Transverse colon (tissue), 4 donors: ENCODE results near the gene PYGL. TPM values are rescaled to one million over a fixed set of nuclear protein-coding genes. Genes with fewer than 3 reads are reported as not detected.
"Not testable (repeated sequence)": the region's sequence is repeated elsewhere in the genome, so short reads cannot be mapped to it uniquely, and the experiment has no call there.

Experiments
- DNase-seq: peaks from one replicate; pipeline ENCODE4 v3.0.0-alpha.2; 2019
- H3K27ac ChIP-seq, 4 donors: fragments of 200-600 bp; sonication (generic); 2 replicates each; pipeline ENCODE4 v1.5.1; 2016 to 2018; ENCODE audit warnings: inconsistent platforms in 4 of 4
- H3K27me3 ChIP-seq: fragments of 200-600 bp; sonication (generic); 2 replicates; pipeline ENCODE4 v1.5.1; 2017; ENCODE audit warnings: inconsistent platforms
- H3K36me3 ChIP-seq, 4 donors: fragments of 200-600 bp; sonication (generic); 2 replicates each; pipeline ENCODE4 v1.5.1; 2017 to 2019; ENCODE audit warnings: inconsistent platforms in 4 of 4
- H3K4me1 ChIP-seq, 4 donors: fragments of 200-600 bp; sonication (generic); 2 replicates each; pipeline ENCODE4 v1.5.1; 2017 to 2020; ENCODE audit warnings: inconsistent platforms in 4 of 4
- H3K4me3 ChIP-seq, 4 donors: fragments of 200-600 bp; sonication (generic); 1 replicate in 1 of 4; 2 replicates in 3 of 4; pipeline versions ENCODE4 v1.5.1 to v1.6.1; 2017 to 2019; ENCODE audit warnings: inconsistent platforms in 4 of 4
- H3K9me3 ChIP-seq, 2 donors: fragments of 200-600 bp; sonication (generic); 2 replicates each; pipeline ENCODE4 v1.5.1; 2017 to 2019; ENCODE audit warnings: inconsistent platforms in 2 of 2
- EP300 ChIP-seq: sonication (generic); formaldehyde crosslinking; IDR thresholded peaks from one replicate; pipeline ENCODE4 v1.6.1; 2017; ENCODE audit warnings: antibody characterized with exemption, low read depth
- POLR2A ChIP-seq: fragments of 450-650 bp; IDR thresholded peaks from one replicate; pipeline ENCODE4 v1.6.1; 2016; ENCODE audit warnings: antibody characterized with exemption, mild to moderate bottlenecking, moderate library complexity
- POLR2AphosphoS5 ChIP-seq, 3 donors: sonication (generic); formaldehyde crosslinking; IDR thresholded peaks; one replicate each; pipeline ENCODE4 v1.6.1; 2016; ENCODE audit warnings: antibody characterized with exemption in 3 of 3
- WGBS, 2 donors: methylation state at CpG; one replicate each; pipeline ENCODE4 v1.1.5; 2018; ENCODE audit warnings: low coverage in 1 of 2; 5-methylcytosine and 5-hydroxymethylcytosine counted together
- in situ Hi-C, 4 donors: fragments of 200-750 bp; cut with MboI; loops; one replicate each; pipeline versions ENCODE4 v1.15.0 to v1.15.1; 2017; ENCODE audit warnings: low sequenced_read_pairs in 3 of 4, low pct_ligation_motif_present in 1 of 4, low pct_unique_long_range_greater_than_20kb in 1 of 4
- intact Hi-C: fragments of 100-400 bp; cut with DNase I; formaldehyde crosslinking; loops from one replicate; pipeline ENCODE4 v1.15.1; 2023; ENCODE audit warnings: low total_unique reads
- total RNA-seq, 4 donors: library from RNA; depleted of rRNA; stranded (reverse); fragments of >200 nt; gene quantifications; one replicate each; pipeline ENCODE4 v1.1.0, GENCODE V29; 2016
- TF ChIP-seq, protein P1 (sequence below), 5 experiments: fragments of 200-600 bp in 3 of 5; fragments of 450-650 bp in 2 of 5; sonication (generic) in 3 of 5; IDR thresholded peaks; 1 replicate in 2 of 5; 2 replicates in 3 of 5; pipeline ENCODE4 v1.5.1; 2016 to 2017; ENCODE audit warnings: antibody characterized with exemption in 5 of 5, inconsistent platforms in 3 of 5, mild to moderate bottlenecking in 2 of 5, moderate library complexity in 1 of 5

The PYGL gene
- total RNA-seq, 4 donors from 2014 or later: 10.8 to 51.8 (median 26.0) TPM

DNA sequence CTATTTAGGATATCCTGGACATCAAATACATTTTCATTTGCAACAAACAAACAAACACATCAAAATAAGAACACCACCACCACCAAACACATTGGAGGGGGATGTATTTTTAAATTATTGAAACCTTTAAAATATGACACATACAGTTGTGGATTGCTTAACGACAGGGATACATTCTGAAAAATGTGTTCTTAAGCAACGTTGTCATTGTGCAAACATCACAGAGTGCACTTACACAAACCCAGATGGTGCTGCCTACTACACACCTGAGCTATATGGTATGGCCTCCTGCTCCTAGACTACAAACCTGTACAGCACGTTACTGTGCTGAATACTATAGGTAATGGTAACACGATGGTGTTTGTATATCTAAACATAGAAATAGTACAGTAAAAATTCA, 19.4 kb downstream of the PYGL start:
- Histone ChIP-seq H3K4me1 (no peaks in the 10 kb centered on the region), H3K27ac (no peak overlapping the region), H3K27me3 (no peaks in the 10 kb centered on the region), H3K4me3 (no peak overlapping the region), H3K36me3 (no peaks in the 10 kb centered on the region), H3K9me3 (no peaks in the 10 kb centered on the region)
- TF ChIP-seq POLR2AphosphoS5 (IDR thresholded peaks at IDR 0.05) (no peak), EP300 (no peak), POLR2A (no peak)
- TF ChIP-seq, protein P1, sequence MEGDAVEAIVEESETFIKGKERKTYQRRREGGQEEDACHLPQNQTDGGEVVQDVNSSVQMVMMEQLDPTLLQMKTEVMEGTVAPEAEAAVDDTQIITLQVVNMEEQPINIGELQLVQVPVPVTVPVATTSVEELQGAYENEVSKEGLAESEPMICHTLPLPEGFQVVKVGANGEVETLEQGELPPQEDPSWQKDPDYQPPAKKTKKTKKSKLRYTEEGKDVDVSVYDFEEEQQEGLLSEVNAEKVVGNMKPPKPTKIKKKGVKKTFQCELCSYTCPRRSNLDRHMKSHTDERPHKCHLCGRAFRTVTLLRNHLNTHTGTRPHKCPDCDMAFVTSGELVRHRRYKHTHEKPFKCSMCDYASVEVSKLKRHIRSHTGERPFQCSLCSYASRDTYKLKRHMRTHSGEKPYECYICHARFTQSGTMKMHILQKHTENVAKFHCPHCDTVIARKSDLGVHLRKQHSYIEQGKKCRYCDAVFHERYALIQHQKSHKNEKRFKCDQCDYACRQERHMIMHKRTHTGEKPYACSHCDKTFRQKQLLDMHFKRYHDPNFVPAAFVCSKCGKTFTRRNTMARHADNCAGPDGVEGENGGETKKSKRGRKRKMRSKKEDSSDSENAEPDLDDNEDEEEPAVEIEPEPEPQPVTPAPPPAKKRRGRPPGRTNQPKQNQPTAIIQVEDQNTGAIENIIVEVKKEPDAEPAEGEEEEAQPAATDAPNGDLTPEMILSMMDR (IDR thresholded peaks at IDR 0.05): no peak
- DNase-seq: no peak
- 72 to 74% methylated on average over 3 to 4 of the region's 4 CpGs for WGBS, 2 donors
- intact Hi-C loops: loop anchor here (5.0 kb wide), 1 partner anchor 1088 kb away; no protein-coding TSS in a partner anchor
- in situ Hi-C loops: no loop called here

DNA sequence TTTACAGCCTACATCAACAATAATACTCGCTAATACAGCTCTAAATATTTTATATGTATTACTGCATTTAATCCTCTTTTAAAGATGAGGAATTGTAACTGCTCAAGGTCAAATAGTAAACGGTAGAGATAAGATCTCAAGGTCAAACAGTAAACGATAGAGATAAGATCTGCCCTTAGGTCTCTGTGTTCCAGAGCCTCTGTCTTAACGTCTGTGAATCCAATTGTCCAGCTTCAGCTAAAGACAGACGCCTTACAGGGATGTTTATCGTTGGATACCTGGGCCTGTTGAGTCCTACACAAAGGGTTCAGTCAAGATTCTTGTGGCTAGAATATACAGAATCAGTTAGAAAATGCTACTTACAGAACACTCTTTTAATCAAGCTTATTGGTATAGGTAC, 20.0 kb downstream of the PYGL start:
- H3K4me3 ChIP-seq: no peak overlapping the region
- DNase-seq: no peak
- WGBS, 2 donors: 59 to 88% methylated on average over 1 to 6 of the region's 6 CpGs
- intact Hi-C loops (loop anchor here (5.0 kb wide), 1 partner anchor 1087 kb away; no protein-coding TSS in a partner anchor), in situ Hi-C loops (no loop called here)
- no peak overlapping the region for H3K27ac ChIP-seq
- no peaks in the 10 kb centered on the region for H3K4me1 ChIP-seq
- no peaks in the 10 kb centered on the region for H3K9me3 ChIP-seq
- no peaks in the 10 kb centered on the region for H3K27me3 ChIP-seq
- H3K36me3 ChIP-seq: no peaks in the 10 kb centered on the region
- TF ChIP-seq EP300: no peak
- no peak for TF ChIP-seq POLR2A

DNA sequence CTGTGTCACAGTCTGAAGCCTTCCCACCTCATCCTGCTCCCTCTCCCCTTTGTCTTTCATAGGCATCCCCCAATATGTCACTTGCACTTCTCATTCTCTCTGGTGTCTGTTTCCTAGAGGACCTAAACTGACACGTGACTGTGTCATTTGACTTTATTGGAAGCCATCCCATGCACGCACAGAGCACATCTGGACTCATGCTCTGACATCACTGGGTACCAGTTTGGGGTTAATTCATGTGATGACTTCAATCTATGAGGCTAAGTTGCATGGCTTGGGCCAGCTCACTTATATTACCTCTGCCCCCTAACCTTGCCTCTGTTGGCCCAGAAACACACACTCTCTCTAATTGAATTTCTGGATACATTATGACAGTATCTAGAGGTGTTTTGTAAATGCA, 21.5 kb downstream of the PYGL start:
- in situ Hi-C loops (no loop called here), intact Hi-C loops (loop anchor here (5.0 kb wide), 1 partner anchor 1086 kb away; no protein-coding TSS in a partner anchor)
- TF ChIP-seq POLR2AphosphoS5 (IDR thresholded peaks at IDR 0.05) (no peak), POLR2A (no peak)
- H3K36me3 ChIP-seq: peaks cover 0 to 9% (median 0%) of the 10 kb centered on the region in 4 donors
- H3K4me1 ChIP-seq: no peaks in the 10 kb centered on the region
- no peaks in the 10 kb centered on the region for H3K27me3 ChIP-seq
- H3K27ac ChIP-seq: no peak overlapping the region
- H3K9me3 ChIP-seq: no peaks in the 10 kb centered on the region
- DNase-seq: no peak
- WGBS, 2 donors: 88% methylated on average over 2 of the region's 2 CpGs; no CpG with 5 or more reads in 1 of the 2 donors
- H3K4me3 ChIP-seq: no peak overlapping the region

DNA sequence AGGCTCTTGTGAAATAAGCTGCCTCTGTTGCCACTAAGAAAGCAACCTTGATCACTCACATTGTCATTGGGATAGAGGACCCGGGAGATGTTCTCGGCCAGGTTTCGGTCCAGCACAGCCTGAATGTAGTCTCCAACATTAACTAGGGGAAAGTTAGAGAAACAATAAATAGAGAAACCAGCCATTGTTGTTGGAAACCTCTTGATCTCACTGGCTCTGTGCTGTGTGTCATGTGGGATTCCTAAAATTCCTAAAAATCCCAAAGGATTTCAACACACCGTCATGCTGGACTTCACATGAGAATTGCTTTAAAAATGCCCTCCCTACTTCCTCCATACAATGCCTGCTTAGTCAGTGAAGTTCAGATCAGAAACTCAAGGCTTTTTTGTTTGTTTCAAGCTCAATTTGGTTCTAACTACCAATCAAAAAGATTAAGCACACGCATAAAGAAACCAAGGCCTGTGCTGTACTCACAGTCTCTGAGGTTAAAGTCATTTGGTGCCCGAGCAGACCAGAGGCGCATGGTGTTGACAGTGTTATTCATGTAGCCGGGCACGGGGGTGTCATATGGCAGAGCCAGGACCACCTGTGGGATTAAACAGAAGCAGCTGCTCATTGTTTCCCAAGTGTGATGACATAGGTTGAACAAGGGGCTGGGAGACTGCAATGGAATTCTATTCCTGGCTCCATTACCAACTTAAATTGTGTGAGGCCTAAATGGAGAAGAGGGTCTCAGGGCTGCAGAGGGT, 23.6 kb downstream of the PYGL start:
- peaks cover 0 to 17% (median 0%) of the 10 kb centered on the region in 4 donors for H3K36me3 ChIP-seq
- H3K27ac ChIP-seq: no peak overlapping the region

DNA sequence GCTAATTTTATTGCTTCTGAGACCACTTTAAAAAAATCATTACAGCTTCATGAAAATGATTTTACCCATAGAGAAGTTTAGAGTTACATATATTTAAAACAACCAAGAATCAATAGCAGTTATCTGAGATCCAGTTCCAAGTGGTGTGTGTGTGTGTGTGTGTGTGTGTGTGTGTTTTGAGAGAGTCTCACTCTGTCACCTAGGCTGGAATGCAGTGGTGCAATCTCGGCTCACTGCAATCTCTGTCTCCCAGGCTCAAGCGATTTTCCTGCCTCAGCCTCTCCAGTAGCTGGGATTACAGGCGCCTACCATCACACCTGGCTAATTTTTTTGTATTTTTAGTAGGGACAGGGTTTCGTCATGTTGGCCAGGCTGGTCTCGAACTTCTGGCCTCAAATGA, 24.8 kb downstream of the PYGL start:
- H3K4me3 ChIP-seq, intact Hi-C loops, H3K4me1 ChIP-seq, H3K9me3 ChIP-seq, H3K27me3 ChIP-seq, in situ Hi-C loops, DNase-seq, H3K27ac ChIP-seq: not testable (repeated sequence)
- peaks cover 0 to 23% (median 5%) of the 10 kb centered on the region in 4 donors for H3K36me3 ChIP-seq
- 91% methylated on average over 5 of the region's 5 CpGs; no CpG with 5 or more reads in 1 of the 2 donors for WGBS, 2 donors

More for the DNA sequence above, 23.6 kb downstream of the PYGL start:
- no peak for DNase-seq
- Histone ChIP-seq H3K27me3 (no peaks in the 10 kb centered on the region), H3K9me3 (no peaks in the 10 kb centered on the region), H3K4me3 (no peak overlapping the region), H3K4me1 (no peaks in the 10 kb centered on the region)
- in situ Hi-C loops: no loop called here
- TF ChIP-seq POLR2AphosphoS5 (IDR thresholded peaks at IDR 0.05) (no peak), POLR2A (no peak), EP300 (no peak)
- TF ChIP-seq, protein P1 (IDR thresholded peaks at IDR 0.05): no peak
- 79 to 84% methylated on average over 6 to 9 of the region's 9 CpGs for WGBS, 2 donors
- intact Hi-C loops: loop anchor here (5.0 kb wide), 1 partner anchor 1083 kb away; no protein-coding TSS in a partner anchor
